ENCODE data around the gene PIM1.

The PIM1 gene

GRCh38 chr6:37145443-37145842 is 24.5 kb upstream of the PIM1 start:
- no peak for TF ChIP-seq TAF1 (IDR thresholded peaks at IDR 0.05; ENCODE audit: borderline replicate concordance, insufficient read depth, low read length)

- TF ChIP-seq REST (IDR thresholded peaks at IDR 0.05; ENCODE audit: insufficient read depth in 1 of 2, low read depth in 2 of 2, low read length in 2 of 2) (no peak), TAF1 (IDR thresholded peaks at IDR 0.05; ENCODE audit: borderline replicate concordance, insufficient read depth, low read length) (no peak), POLR2AphosphoS5 (IDR thresholded peaks at IDR 0.05; ENCODE audit: low read depth, low read length) (no peak), FOXP2 (optimal IDR thresholded peaks at IDR 0.05; ENCODE audit: borderline replicate concordance, extremely low read depth, extremely low read length, insufficient read depth) (no peak), SIN3A (IDR thresholded peaks at IDR 0.05; ENCODE audit: borderline replicate concordance, insufficient read depth, low read length) (no peak)
Observed at GRCh38 chr6:37146735-37147157, 23.2 kb upstream of the PIM1 start.

- TF ChIP-seq FOXP2 (optimal IDR thresholded peaks at IDR 0.05; ENCODE audit: borderline replicate concordance, extremely low read depth, extremely low read length, insufficient read depth), result no peak
- TF ChIP-seq POLR2AphosphoS5 (IDR thresholded peaks at IDR 0.05; ENCODE audit: low read depth, low read length), result no peak
- no peak for TF ChIP-seq SIN3A (IDR thresholded peaks at IDR 0.05; ENCODE audit: borderline replicate concordance, insufficient read depth, low read length)
- TF ChIP-seq REST (IDR thresholded peaks at IDR 0.05; ENCODE audit: insufficient read depth in 1 of 2, low read depth in 2 of 2, low read length in 2 of 2), result no peak
- TF ChIP-seq TAF1 (IDR thresholded peaks at IDR 0.05; ENCODE audit: borderline replicate concordance, insufficient read depth, low read length), result no peak
Observed at GRCh38 chr6:37149745-37150144, 20.2 kb upstream of the PIM1 start.

- TF ChIP-seq TAF1 (IDR thresholded peaks at IDR 0.05; ENCODE audit: borderline replicate concordance, insufficient read depth, low read length) (no peak), REST (IDR thresholded peaks at IDR 0.05; ENCODE audit: insufficient read depth in 1 of 2, low read depth in 2 of 2, low read length in 2 of 2) (no peak), FOXP2 (optimal IDR thresholded peaks at IDR 0.05; ENCODE audit: borderline replicate concordance, extremely low read depth, extremely low read length, insufficient read depth) (no peak), POLR2AphosphoS5 (IDR thresholded peaks at IDR 0.05; ENCODE audit: low read depth, low read length) (no peak), SIN3A (IDR thresholded peaks at IDR 0.05; ENCODE audit: borderline replicate concordance, insufficient read depth, low read length) (no peak)
Observed at GRCh38 chr6:37150314-37150713, 19.6 kb upstream of the PIM1 start.

GRCh38 chr6:37155394-37156312 is 14.3 kb upstream of the PIM1 start:
- no peak for TF ChIP-seq FOXP2 (optimal IDR thresholded peaks at IDR 0.05; ENCODE audit: borderline replicate concordance, extremely low read depth, extremely low read length, insufficient read depth)
- TF ChIP-seq TAF1 (IDR thresholded peaks at IDR 0.05; ENCODE audit: borderline replicate concordance, insufficient read depth, low read length), result no peak
- TF ChIP-seq SIN3A (IDR thresholded peaks at IDR 0.05; ENCODE audit: borderline replicate concordance, insufficient read depth, low read length), result no peak
- TF ChIP-seq REST (IDR thresholded peaks at IDR 0.05; ENCODE audit: insufficient read depth in 1 of 2, low read depth in 2 of 2, low read length in 2 of 2), result no peak
- TF ChIP-seq POLR2AphosphoS5 (IDR thresholded peaks at IDR 0.05; ENCODE audit: low read depth, low read length), result no peak

Measured in PFSK-1 (cell line).